ENCODE data around the gene RAD51B.

The RAD51B gene

DNA sequence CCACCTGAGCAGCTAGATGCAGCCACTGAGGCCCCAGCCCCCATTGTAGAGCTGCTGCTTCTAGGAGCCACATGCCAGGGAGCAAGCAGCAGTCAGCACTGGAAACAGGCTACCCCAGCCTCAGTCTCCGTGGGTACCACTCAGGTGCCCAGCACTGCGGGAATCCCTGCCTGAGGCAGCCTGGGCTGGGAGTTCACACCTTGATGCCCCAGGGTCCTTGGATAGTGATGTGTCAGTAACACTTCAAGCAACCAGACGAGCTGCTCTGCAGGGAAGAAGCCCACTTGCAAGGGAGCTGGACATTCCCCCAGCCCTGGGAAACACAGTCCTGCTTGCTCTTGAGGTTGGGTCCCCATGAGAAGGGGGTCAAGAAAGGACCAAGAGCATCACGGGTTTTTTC, 882.6 kb downstream of the RAD51B start:
- TF ChIP-seq, protein P1, sequence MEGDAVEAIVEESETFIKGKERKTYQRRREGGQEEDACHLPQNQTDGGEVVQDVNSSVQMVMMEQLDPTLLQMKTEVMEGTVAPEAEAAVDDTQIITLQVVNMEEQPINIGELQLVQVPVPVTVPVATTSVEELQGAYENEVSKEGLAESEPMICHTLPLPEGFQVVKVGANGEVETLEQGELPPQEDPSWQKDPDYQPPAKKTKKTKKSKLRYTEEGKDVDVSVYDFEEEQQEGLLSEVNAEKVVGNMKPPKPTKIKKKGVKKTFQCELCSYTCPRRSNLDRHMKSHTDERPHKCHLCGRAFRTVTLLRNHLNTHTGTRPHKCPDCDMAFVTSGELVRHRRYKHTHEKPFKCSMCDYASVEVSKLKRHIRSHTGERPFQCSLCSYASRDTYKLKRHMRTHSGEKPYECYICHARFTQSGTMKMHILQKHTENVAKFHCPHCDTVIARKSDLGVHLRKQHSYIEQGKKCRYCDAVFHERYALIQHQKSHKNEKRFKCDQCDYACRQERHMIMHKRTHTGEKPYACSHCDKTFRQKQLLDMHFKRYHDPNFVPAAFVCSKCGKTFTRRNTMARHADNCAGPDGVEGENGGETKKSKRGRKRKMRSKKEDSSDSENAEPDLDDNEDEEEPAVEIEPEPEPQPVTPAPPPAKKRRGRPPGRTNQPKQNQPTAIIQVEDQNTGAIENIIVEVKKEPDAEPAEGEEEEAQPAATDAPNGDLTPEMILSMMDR (IDR thresholded peaks at IDR 0.05; ENCODE audit: insufficient read depth, low read depth, low read length, missing control alignments): no peak
- H3K4me3 ChIP-seq (ENCODE audit: low read depth, low read length): no peak overlapping the region
- no peak for DNase-seq (ENCODE audit: low read depth)

GRCh38 chr14:68702578-68702977, 883.0 kb downstream of the RAD51B start:
- TF ChIP-seq, protein P1 (IDR thresholded peaks at IDR 0.05; ENCODE audit: insufficient read depth, low read depth, low read length, missing control alignments): no peak
- DNase-seq (ENCODE audit: low read depth): no peak
- no peak overlapping the region for H3K4me3 ChIP-seq (ENCODE audit: low read depth, low read length)

- no peak for DNase-seq (ENCODE audit: low read depth)
- H3K4me3 ChIP-seq (ENCODE audit: low read depth, low read length): no peak overlapping the region
- TF ChIP-seq, protein P1 (IDR thresholded peaks at IDR 0.05; ENCODE audit: insufficient read depth, low read depth, low read length, missing control alignments): no peak
Measured at GRCh38 chr14:68703093-68703492, 883.5 kb downstream of the RAD51B start.

- TF ChIP-seq, protein P1 (IDR thresholded peaks at IDR 0.05; ENCODE audit: insufficient read depth, low read depth, low read length, missing control alignments): no peak
- DNase-seq (ENCODE audit: low read depth): no peak
- no peak overlapping the region for H3K4me3 ChIP-seq (ENCODE audit: low read depth, low read length)
Measured at GRCh38 chr14:68704736-68705720, 885.4 kb downstream of the RAD51B start.

DNA sequence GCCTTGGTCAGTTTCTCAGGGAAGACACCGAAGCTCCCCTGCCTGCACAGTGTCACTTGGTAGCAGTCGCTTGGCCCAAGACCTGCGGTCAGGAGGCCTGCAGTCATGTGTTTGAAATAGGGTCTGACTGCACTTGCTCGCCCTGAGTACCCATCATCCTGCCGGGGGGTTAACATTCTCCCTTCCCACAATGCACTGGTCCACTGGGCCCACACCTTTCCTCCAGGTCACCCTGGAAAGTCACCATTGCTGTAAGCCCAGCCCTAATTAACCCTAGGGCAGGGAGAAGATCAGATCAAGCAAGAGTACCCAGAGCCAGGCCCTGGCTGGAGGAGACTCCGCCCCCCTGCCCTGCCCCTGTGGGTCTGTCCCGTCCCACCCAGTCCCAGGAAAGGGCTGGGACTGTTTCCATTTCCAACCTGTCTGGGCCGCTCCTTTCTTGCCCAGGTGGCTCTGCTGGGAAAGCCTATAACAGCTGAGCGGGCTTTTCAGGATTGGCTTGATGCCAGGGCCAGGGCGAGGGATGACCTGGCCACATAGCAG, 886.2 kb downstream of the RAD51B start:
- TF ChIP-seq, protein P1 (IDR thresholded peaks at IDR 0.05; ENCODE audit: insufficient read depth, low read depth, low read length, missing control alignments): no peak
- no peak overlapping the region for H3K4me3 ChIP-seq (ENCODE audit: low read depth, low read length)
- no peak for DNase-seq (ENCODE audit: low read depth)

DNA sequence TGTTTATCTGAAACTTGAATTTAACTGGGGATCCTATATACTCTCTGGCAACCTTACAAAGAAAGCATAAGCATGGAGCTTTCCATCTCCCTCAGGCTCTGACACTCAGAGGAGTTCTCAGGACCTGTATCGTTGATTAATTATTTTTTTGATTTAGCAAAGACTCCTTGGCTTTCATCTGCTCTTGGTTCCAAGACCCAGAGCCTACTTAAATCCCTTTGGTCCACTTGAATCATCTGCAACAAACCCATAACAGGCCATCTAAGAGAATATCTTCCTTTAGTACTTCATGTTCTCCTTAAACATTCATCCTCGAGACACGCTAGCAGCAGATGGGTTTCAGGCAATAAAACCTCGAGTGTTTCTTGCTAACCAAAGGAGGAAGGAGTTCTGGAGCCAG, 887.9 kb downstream of the RAD51B start:
- H3K4me3 ChIP-seq (ENCODE audit: low read depth, low read length): no peak overlapping the region
- DNase-seq (ENCODE audit: low read depth): no peak
- TF ChIP-seq, protein P1 (IDR thresholded peaks at IDR 0.05; ENCODE audit: insufficient read depth, low read depth, low read length, missing control alignments): no peak

Measured in GM12865 (cell line).